Omental fat pad (tissue), 4 donors: ENCODE results near the gene ETNK2. TPM values are rescaled to one million over a fixed set of nuclear protein-coding genes. Genes with fewer than 3 reads are reported as not detected.

Experiments
- ATAC-seq: fragments of 150-250 bp; one replicate; pipeline ENCODE4 v1.9.1; 2016; ENCODE audit warnings: mild to moderate bottlenecking, moderate library complexity; ENCODE audit not compliant: low FRiP score
- DNase-seq: peaks from one replicate; pipeline ENCODE4 v3.0.0-alpha.2; 2019; ENCODE audit warnings: low spot score
- total RNA-seq, 4 donors: library from RNA; depleted of rRNA; stranded (reverse); fragments of >200 nt; gene quantifications; one replicate each; pipeline ENCODE4 v1.1.0, GENCODE V29; 2016
- TF ChIP-seq, protein P1 (sequence below), 3 donors: fragments of 450-650 bp; IDR thresholded peaks; one replicate each; pipeline ENCODE4 v1.5.1; 2016 to 2017; ENCODE audit warnings: antibody characterized with exemption in 3 of 3, mild to moderate bottlenecking in 3 of 3, moderate library complexity in 2 of 3

ETNK2 gene
- total RNA-seq, 4 donors from 2014 or later: 11.8 to 16.9 (median 13.3) TPM

DNA sequence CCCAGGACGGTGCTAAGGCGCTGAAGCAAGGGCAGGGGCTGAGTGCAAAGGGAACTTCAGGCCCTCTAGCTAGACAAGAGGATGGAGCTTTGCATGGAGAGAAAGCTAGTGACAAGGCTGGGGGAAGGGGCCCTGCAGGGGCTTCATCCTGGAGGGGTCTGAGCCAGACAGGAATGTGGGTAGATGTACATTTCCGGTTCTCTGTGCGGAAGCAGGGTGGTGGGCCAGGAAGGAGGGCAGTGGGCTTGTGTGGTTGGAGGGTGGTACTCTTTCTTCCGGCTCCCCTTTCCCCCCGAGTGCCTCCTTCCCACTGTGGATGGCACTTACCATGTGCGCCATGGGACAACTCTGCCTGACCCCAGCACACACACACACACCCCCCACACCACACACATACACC, 42.9 kb upstream of the ETNK2 start:
- DNase-seq (no peak), ATAC-seq (no peak)
- TF ChIP-seq, protein P1, sequence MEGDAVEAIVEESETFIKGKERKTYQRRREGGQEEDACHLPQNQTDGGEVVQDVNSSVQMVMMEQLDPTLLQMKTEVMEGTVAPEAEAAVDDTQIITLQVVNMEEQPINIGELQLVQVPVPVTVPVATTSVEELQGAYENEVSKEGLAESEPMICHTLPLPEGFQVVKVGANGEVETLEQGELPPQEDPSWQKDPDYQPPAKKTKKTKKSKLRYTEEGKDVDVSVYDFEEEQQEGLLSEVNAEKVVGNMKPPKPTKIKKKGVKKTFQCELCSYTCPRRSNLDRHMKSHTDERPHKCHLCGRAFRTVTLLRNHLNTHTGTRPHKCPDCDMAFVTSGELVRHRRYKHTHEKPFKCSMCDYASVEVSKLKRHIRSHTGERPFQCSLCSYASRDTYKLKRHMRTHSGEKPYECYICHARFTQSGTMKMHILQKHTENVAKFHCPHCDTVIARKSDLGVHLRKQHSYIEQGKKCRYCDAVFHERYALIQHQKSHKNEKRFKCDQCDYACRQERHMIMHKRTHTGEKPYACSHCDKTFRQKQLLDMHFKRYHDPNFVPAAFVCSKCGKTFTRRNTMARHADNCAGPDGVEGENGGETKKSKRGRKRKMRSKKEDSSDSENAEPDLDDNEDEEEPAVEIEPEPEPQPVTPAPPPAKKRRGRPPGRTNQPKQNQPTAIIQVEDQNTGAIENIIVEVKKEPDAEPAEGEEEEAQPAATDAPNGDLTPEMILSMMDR (IDR thresholded peaks at IDR 0.05): no peak

GRCh38 chr1:204194080-204194479, 42.2 kb upstream of the ETNK2 start:
- DNase-seq: no peak
- TF ChIP-seq, protein P1 (IDR thresholded peaks at IDR 0.05): no peak
- no peak for ATAC-seq

DNA sequence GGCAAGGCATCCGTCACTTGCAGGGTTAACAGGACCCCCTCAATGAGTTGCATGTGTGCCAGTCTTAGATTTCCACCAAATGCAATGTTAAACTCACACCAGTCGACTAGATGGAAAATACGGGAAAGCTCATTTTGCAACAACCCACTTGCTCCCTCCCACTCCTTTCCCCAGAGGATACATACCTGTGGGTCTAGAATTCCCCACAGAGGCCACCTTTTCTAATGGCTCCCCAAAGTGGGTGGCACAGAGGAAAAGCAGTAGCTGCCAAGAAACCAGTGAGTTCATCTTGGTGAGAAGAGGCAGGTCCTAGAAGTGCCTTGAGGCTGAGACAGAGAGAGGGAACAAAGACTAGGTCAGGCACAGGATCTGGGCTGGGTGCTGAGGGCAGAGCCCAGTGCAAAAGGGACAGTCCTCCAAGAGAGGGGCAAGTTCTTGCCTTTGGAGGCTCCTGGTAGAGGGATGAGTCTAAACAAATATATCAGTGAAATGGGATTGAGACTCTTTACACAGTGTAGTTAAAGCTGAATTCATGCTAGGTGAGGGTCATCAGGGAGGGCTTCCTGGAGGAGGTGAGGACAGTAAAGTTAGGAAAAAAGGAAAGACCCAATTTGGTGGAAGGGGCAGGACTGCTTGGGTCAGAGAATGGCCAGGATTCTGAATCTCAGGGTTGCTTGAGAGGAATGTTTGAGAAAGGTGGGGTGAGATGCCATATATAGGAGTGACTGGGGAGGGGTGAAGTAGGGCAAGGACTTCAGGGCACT, 40.9 kb upstream of the ETNK2 start:
- TF ChIP-seq, protein P1 (IDR thresholded peaks at IDR 0.05): no peak
- ATAC-seq (no peak), DNase-seq (no peak)

GRCh38 chr1:204192046-204192445, 40.2 kb upstream of the ETNK2 start:
- TF ChIP-seq, protein P1 (IDR thresholded peaks at IDR 0.05): no peak
- DNase-seq (no peak), ATAC-seq (no peak)

DNA sequence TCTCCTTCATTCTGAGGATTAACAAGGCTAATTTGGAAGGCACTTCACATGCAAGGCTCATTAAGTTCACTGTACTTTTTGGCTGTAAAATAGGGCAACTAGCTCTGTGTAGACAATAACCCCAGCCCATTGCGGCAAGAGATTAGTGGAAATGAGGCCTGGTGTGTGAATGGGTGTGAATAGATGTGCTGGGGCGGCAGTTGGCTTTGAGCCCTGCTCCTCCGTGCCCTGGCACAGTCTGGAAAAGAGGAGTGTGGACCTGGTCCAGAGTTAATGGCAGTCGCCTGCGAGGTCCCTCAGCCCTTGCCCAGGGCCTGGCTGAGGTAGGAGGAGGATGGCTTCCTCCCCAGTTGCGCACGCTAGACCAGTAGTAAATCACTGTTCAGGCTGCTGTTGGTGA, 39.6 kb upstream of the ETNK2 start:
- no peak for ATAC-seq
- TF ChIP-seq, protein P1 (IDR thresholded peaks at IDR 0.05): no peak
- no peak for DNase-seq

- peak; percentile 57 for ATAC-seq
- DNase-seq: no peak
- TF ChIP-seq, protein P1 (IDR thresholded peaks at IDR 0.05): no peak
These were observed 38.7 kb upstream of the ETNK2 start for GRCh38 chr1:204190212-204191211.
